PC-9 (cell line): ENCODE data around the gene APOL6. TPM values are rescaled to one million over a fixed set of nuclear protein-coding genes. Genes with fewer than 3 reads are reported as not detected.
"Not testable (repeated sequence)": the region's sequence is repeated elsewhere in the genome, so short reads cannot be mapped to it uniquely, and the experiment has no call there.

ENCODE experiments used
- BruUV-seq: library from RNA; stranded (reverse); fragments of 400-500 nt; replicated peaks from 2 replicates; lab custom pipeline; 2021; lab: Mats Ljungman, UMichigan
- CTCF ChIA-PET: fragments of 300-600 bp; sonication (Branson Sonifier 250); formaldehyde crosslinking; loops from one replicate; lab custom pipeline; 2022; ENCODE audit warnings: antibody characterized with exemption; lab: Charles Lee
- POLR2A ChIA-PET: fragments of 300-600 bp; sonication (Branson Sonifier 250); formaldehyde crosslinking; loops from one replicate; lab custom pipeline; 2022; ENCODE audit warnings: antibody characterized with exemption; ENCODE audit not compliant: unreplicated experiment; lab: Charles Lee
- DNase-seq, 2 experiments: peaks; one replicate each; pipeline versions ENCODE4 v3.0.0 to v3.0.0-alpha.2; 2015 to 2022; ENCODE audit warnings: mixed read lengths in 1 of 2
- H2AFZ ChIP-seq: fragments of 200-600 bp; sonication (generic); 2 replicates; pipeline ENCODE4 v1.8.1; 2017; ENCODE audit warnings: antibody characterized with exemption
- H3F3A ChIP-seq: fragments of 200-600 bp; sonication (generic); 2 replicates; pipeline ENCODE4 v1.8.1; 2017; ENCODE audit warnings: antibody characterized with exemption, mild to moderate bottlenecking, low read depth; ENCODE audit not compliant: insufficient read depth
- H3K27ac ChIP-seq: fragments of 200-600 bp; sonication (generic); 2 replicates; pipeline ENCODE4 v1.6.1; 2016; ENCODE audit warnings: mixed run types
- H3K27me3 ChIP-seq: fragments of 200-600 bp; sonication (generic); 2 replicates; pipeline ENCODE4 v1.6.1; 2016; ENCODE audit warnings: low read depth, mixed run types; ENCODE audit not compliant: insufficient read depth
- H3K36me3 ChIP-seq: fragments of 200-600 bp; sonication (generic); 2 replicates; pipeline ENCODE4 v1.6.1; 2016; ENCODE audit warnings: low read depth, mixed run types
- H3K4me1 ChIP-seq: fragments of 200-600 bp; sonication (generic); replicated peaks from 2 replicates; pipeline ENCODE4 v1.6.1; 2016; ENCODE audit warnings: mixed run types; ENCODE audit not compliant: insufficient read depth
- H3K4me2 ChIP-seq: fragments of 200-600 bp; sonication (generic); 2 replicates; pipeline ENCODE4 v1.6.1; 2017; ENCODE audit warnings: mixed run types
- H3K4me3 ChIP-seq: fragments of 200-600 bp; sonication (generic); 2 replicates; pipeline ENCODE4 v1.6.1; 2016; ENCODE audit warnings: mixed run types
- H3K79me2 ChIP-seq: fragments of 200-600 bp; sonication (generic); 2 replicates; pipeline ENCODE4 v1.6.1; 2017; ENCODE audit warnings: low read depth, mixed run types
- H3K9me2 ChIP-seq: fragments of 200-600 bp; sonication (generic); 2 replicates; pipeline ENCODE4 v1.8.1; 2017; ENCODE audit warnings: mild to moderate bottlenecking; ENCODE audit not compliant: insufficient read depth
- H3K9me3 ChIP-seq: fragments of 200-600 bp; sonication (generic); 2 replicates; pipeline ENCODE4 v1.8.1; 2016; ENCODE audit warnings: low read depth; ENCODE audit not compliant: insufficient read depth
- H4K20me1 ChIP-seq: fragments of 200-600 bp; sonication (generic); 2 replicates; pipeline ENCODE4 v1.8.1; 2017; ENCODE audit not compliant: insufficient read depth
- CTCF ChIP-seq: fragments of 200-600 bp; sonication (generic); conservative IDR thresholded peaks from 2 replicates; pipeline ENCODE4 v1.6.1; 2017; ENCODE audit warnings: mixed run types, antibody characterized with exemption, mild to moderate bottlenecking, moderate library complexity
- EZH2 ChIP-seq: fragments of 200-600 bp; sonication (generic); IDR thresholded peaks from 2 replicates; pipeline ENCODE4 v1.8.0; 2017; ENCODE audit warnings: antibody characterized with exemption, low read depth
- intact Hi-C: fragments of 100-400 bp; cut with micrococcal nuclease; formaldehyde crosslinking; loops from one replicate; pipeline ENCODE4 v1.10.0; 2022; ENCODE audit not compliant: unreplicated experiment
- total RNA-seq: library from RNA; stranded (reverse); gene quantifications from 2 replicates; pipeline ENCODE4 v1.2.3, GENCODE V29; 2021

Gene APOL6
- total RNA-seq, 1 experiment from 2014 or later: 18.6 TPM

GRCh38 chr22:35695202-35695601 lies 47.0 kb downstream of the APOL6 start:
- no peaks in the 10 kb centered on the region for H3F3A ChIP-seq
- H3K79me2 ChIP-seq: no peaks in the 10 kb centered on the region
- TF ChIP-seq CTCF (no peak), EZH2 (no peak)
- no peak overlapping the region for H2AFZ ChIP-seq
- CTCF ChIA-PET: no interaction called here
- no peaks in the 10 kb centered on the region for H3K4me1 ChIP-seq
- no peaks in the 10 kb centered on the region for H3K36me3 ChIP-seq
- H3K9me3 ChIP-seq: no peaks in the 10 kb centered on the region
- H3K27me3 ChIP-seq: no peaks in the 10 kb centered on the region
- H4K20me1 ChIP-seq: no peaks in the 10 kb centered on the region
- no peak for DNase-seq
- no peak overlapping the region for H3K27ac ChIP-seq
- H3K9me2 ChIP-seq: no peaks in the 10 kb centered on the region
- H3K4me3 ChIP-seq: no peak overlapping the region
- POLR2A ChIA-PET: no interaction called here
- intact Hi-C loops: no loop called here
- BruUV-seq: no TSS peak
- H3K4me2 ChIP-seq: no peak overlapping the region

GRCh38 chr22:35697142-35697541 lies 48.9 kb downstream of the APOL6 start:
- no peak for DNase-seq
- no peaks in the 10 kb centered on the region for H3K9me3 ChIP-seq
- intact Hi-C loops: no loop called here
- ChIA-PET POLR2A (no interaction called here), CTCF (no interaction called here)
- H3K9me2 ChIP-seq: no peaks in the 10 kb centered on the region
- H3K4me3 ChIP-seq: no peak overlapping the region
- no peaks in the 10 kb centered on the region for H3K4me1 ChIP-seq
- H3K27me3 ChIP-seq: no peaks in the 10 kb centered on the region
- H3K4me2 ChIP-seq: no peak overlapping the region
- H2AFZ ChIP-seq: no peak overlapping the region
- no peaks in the 10 kb centered on the region for H3K36me3 ChIP-seq
- H3K79me2 ChIP-seq: no peaks in the 10 kb centered on the region
- no TSS peak for BruUV-seq
- H4K20me1 ChIP-seq: no peaks in the 10 kb centered on the region
- TF ChIP-seq CTCF (no peak), EZH2 (no peak)
- H3F3A ChIP-seq: no peaks in the 10 kb centered on the region
- H3K27ac ChIP-seq: no peak overlapping the region

GRCh38 chr22:35699852-35700251 lies 51.6 kb downstream of the APOL6 start:
- CTCF ChIA-PET: interaction anchor here (0.6 kb wide), 1 partner anchor 128 kb away, joined by 4 read pairs; no protein-coding TSS in a partner anchor
- intact Hi-C loops, H3K27ac ChIP-seq, H3K36me3 ChIP-seq, BruUV-seq, DNase-seq, H2AFZ ChIP-seq, H4K20me1 ChIP-seq, H3K79me2 ChIP-seq, H3K4me1 ChIP-seq, H3F3A ChIP-seq, H3K9me2 ChIP-seq, POLR2A ChIA-PET, H3K4me3 ChIP-seq, H3K27me3 ChIP-seq, H3K4me2 ChIP-seq, H3K9me3 ChIP-seq: not testable (repeated sequence)

- no peak for DNase-seq
- no peaks in the 10 kb centered on the region for H3K27me3 ChIP-seq
- peaks cover 12% of the 10 kb centered on the region; the same call in 1 of the 2 replicates for H3F3A ChIP-seq
- BruUV-seq: no TSS peak
- H3K36me3 ChIP-seq: no peaks in the 10 kb centered on the region
- H3K4me2 ChIP-seq: no peak overlapping the region
- intact Hi-C loops: no loop called here
- H2AFZ ChIP-seq: no peak overlapping the region
- ChIA-PET POLR2A (no interaction called here), CTCF (no interaction called here)
- TF ChIP-seq EZH2: no peak
- no peak for TF ChIP-seq CTCF
- no peak overlapping the region for H3K4me3 ChIP-seq
- H3K9me2 ChIP-seq: no peaks in the 10 kb centered on the region
- no peaks in the 10 kb centered on the region for H3K9me3 ChIP-seq
- H3K27ac ChIP-seq: no peak overlapping the region
- H4K20me1 ChIP-seq: no peaks in the 10 kb centered on the region
- H3K79me2 ChIP-seq: no peaks in the 10 kb centered on the region
- H3K4me1 ChIP-seq: peaks cover 15% of the 10 kb centered on the region
Observed at GRCh38 chr22:35703861-35704584, 55.8 kb downstream of the APOL6 start.
